Measurements from ENCODE around the gene STXBP5. TPM values are rescaled to one million over a fixed set of nuclear protein-coding genes. Genes with fewer than 3 reads are reported as not detected.

STXBP5 gene
- total and polyA plus RNA-seq, 9 of the 15 experiments (the other 6 are each of a cell fraction or from before 2014, with no cell fraction given) = 23.3 to 172 (median 71.5) TPM

GRCh38 chr6:147166360-147166944 is 37.8 kb upstream of the STXBP5 start (continued):
- 0 out of 2 replicates have a peak, but pooled peaks have one; percentile 6 for TF ChIP-seq ATF3 (IDR thresholded peaks at IDR 0.05)
- 0 out of 2 replicates have a peak, but pooled peaks have one; percentile 23 for TF ChIP-seq ATF3 (CRISPR knock-in tag; conservative IDR thresholded peaks at IDR 0.05)
- peak; percentile 80 for TF ChIP-seq TAL1 (IDR thresholded peaks at IDR 0.05)
- TF ChIP-seq RBM39 (optimal IDR thresholded peaks at IDR 0.05; ENCODE audit: low read depth, low read length) = no peak
- TF ChIP-seq SREBF2 (CRISPR knock-in tag; IDR thresholded peaks at IDR 0.05) = no peak
- TF ChIP-seq PHF8 (IDR thresholded peaks at IDR 0.05; ENCODE audit: borderline replicate concordance, low read length) = no peak
- TF ChIP-seq EGR1 (conservative IDR thresholded peaks at IDR 0.05) = no peak
- TF ChIP-seq POLR2AphosphoS2 (IDR thresholded peaks at IDR 0.05; ENCODE audit: low read length) = no peak
- TF ChIP-seq RNF2 (IDR thresholded peaks at IDR 0.05) = peak; percentile 93
- TF ChIP-seq ZEB2 (IDR thresholded peaks at IDR 0.05) = peak; percentile 40; the same call in 1 of the 2 replicates
- TF ChIP-seq XRCC4 (IDR thresholded peaks at IDR 0.05; ENCODE audit: extremely low read depth, insufficient read depth, insufficient read length) = no peak
- TF ChIP-seq PREB (CRISPR knock-in tag; IDR thresholded peaks at IDR 0.05) = no peak
- no peak for TF ChIP-seq NUFIP1 (IDR thresholded peaks at IDR 0.05; ENCODE audit: partially characterized antibody)
- TF ChIP-seq ATF7 (IDR thresholded peaks at IDR 0.05) = peak; percentile 74; the same call in 1 of the 2 replicates
- no peak for TF ChIP-seq ZNF740 (CRISPR knock-in tag; IDR thresholded peaks at IDR 0.05)
- no peak for TF ChIP-seq ZNF740 (tag; IDR thresholded peaks at IDR 0.05)
- peak; percentile 90 for TF ChIP-seq NBN (IDR thresholded peaks at IDR 0.05; ENCODE audit: low read depth)
- no peak for TF ChIP-seq ZNF134 (CRISPR knock-in tag; conservative IDR thresholded peaks at IDR 0.05)
- no peak for TF ChIP-seq ZNF785 (CRISPR knock-in tag; IDR thresholded peaks at IDR 0.05)
- no peak for TF ChIP-seq BRF1 (IDR thresholded peaks at IDR 0.05; ENCODE audit: borderline replicate concordance, extremely low read depth, insufficient read length)
- TF ChIP-seq EWSR1 (IDR thresholded peaks at IDR 0.05; ENCODE audit: borderline replicate concordance, low read depth, partially characterized antibody) = no peak
- no peak; the same call in 1 of the 2 replicates for TF ChIP-seq ZNF445 (CRISPR knock-in tag; IDR thresholded peaks at IDR 0.05; ENCODE audit: low read depth)
- peak; percentile 83; the same call in 1 of the 2 replicates for TF ChIP-seq ZBTB2 (IDR thresholded peaks at IDR 0.05)
- no peak; the same call in 1 of the 2 replicates for TF ChIP-seq PHB2 (IDR thresholded peaks at IDR 0.05; ENCODE audit: low read depth)
- no peak for TF ChIP-seq FOXA1 (IDR thresholded peaks at IDR 0.05; ENCODE audit: borderline replicate concordance)
- no peak for TF ChIP-seq CHD2 (IDR thresholded peaks at IDR 0.05; ENCODE audit: low read depth, low read length)
- peak; percentile 44; the same call in 1 of the 2 replicates for TF ChIP-seq CREM (IDR thresholded peaks at IDR 0.05; ENCODE audit: low read depth)
- TF ChIP-seq DDX20 (tag; IDR thresholded peaks at IDR 0.05; ENCODE audit: low read depth) = peak; percentile 55
- TF ChIP-seq ZNF668 (CRISPR knock-in tag; IDR thresholded peaks at IDR 0.05) = no peak

Measured in K562 (cell line).